Activated CD8-positive, alpha-beta memory T cell treated with anti-CD3 and anti-CD28 coated beads, Interleukin-2, amount 10 ng/mL, durations not matched to agents 7 days and 5 days (primary cell): ENCODE data around the gene SIRPB1. TPM values are rescaled to one million over a fixed set of nuclear protein-coding genes. Genes with fewer than 3 reads are reported as not detected.

Experiments used
- ATAC-seq: fragments of 150-1000 bp; cut with Tn5 transposase; one replicate; pipeline ENCODE4 v1.10.0; 2021; ENCODE audit warnings: moderate library complexity
- CTCF ChIA-PET: fragments of 350-600 bp; sonication (Branson Sonifier 250); formaldehyde crosslinking; loops from one replicate; lab custom pipeline; 2021; ENCODE audit warnings: antibody characterized with exemption; lab: Charles Lee
- DNase-seq: peaks from one replicate; pipeline ENCODE4 v3.0.0-alpha.2; 2020
- H3K27ac Mint-ChIP-seq: one replicate; pipeline ENCODE4 v1.8.0; 2021; ENCODE audit warnings: mild to moderate bottlenecking, mixed read lengths
- H3K27me3 Mint-ChIP-seq: one replicate; pipeline ENCODE4 v1.8.0; 2021; ENCODE audit warnings: mixed read lengths
- H3K36me3 Mint-ChIP-seq: one replicate; pipeline ENCODE4 v1.8.0; 2021; ENCODE audit warnings: mild to moderate bottlenecking, mixed read lengths
- H3K4me1 Mint-ChIP-seq: one replicate; pipeline ENCODE4 v1.8.0; 2021; ENCODE audit warnings: mixed read lengths
- H3K4me3 Mint-ChIP-seq: one replicate; pipeline ENCODE4 v1.8.0; 2021; ENCODE audit warnings: mild to moderate bottlenecking, moderate library complexity, mixed read lengths
- H3K9me3 Mint-ChIP-seq: one replicate; pipeline ENCODE4 v1.8.0; 2022; ENCODE audit warnings: low read depth, mixed read lengths
- total RNA-seq, 2 experiments: library from RNA; stranded (reverse); gene quantifications; one replicate each; pipeline ENCODE4 v1.2.3, GENCODE V29; 2021

Gene SIRPB1
- 1 to 10 TPM; 6.0 to 8.3 TPM for total RNA-seq

DNA sequence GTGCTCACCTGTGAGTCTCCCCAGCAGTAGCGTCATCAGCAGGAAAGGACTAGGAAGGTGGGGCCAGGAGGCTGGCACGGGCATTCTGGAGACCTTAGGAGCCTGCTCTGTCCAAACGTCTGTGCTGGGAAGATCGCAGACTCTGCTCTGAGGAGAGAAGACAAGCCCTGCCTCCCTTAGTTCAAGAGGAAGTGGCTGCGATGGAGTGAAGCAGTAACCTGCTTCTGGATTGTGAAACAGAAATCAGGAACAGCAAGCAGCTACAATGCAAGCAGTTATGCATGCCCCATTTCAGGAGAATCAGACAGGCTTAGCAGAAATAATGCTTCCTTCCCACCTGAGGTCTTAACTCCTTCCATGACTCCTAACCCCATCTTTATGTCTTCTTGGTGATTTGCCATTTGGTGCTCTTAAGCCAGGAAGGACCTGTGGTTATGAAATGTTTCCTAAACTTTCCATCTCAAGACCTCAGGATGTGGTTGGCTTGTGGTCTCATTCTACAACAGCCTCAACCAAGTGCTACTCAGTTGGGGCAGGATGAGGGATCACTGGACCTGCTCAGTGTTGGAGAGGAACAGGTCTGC, at the start of gene SIRPB1:
Gene SIRPB1, minus strand, starts transcription at position 149 of the 584 bp plus-strand sequence. Its CDS starts 65 bp downstream, at position 84.
- no peaks in the 10 kb centered on the region for H3K27me3 Mint-ChIP-seq
- peaks cover 52% of the 10 kb centered on the region for H3K4me1 Mint-ChIP-seq
- DNase-seq (peak; percentile 66), ATAC-seq (peak; percentile 67)
- CTCF ChIA-PET: no interaction called here
- peaks cover 5% of the 10 kb centered on the region for H3K9me3 Mint-ChIP-seq
- H3K4me3 Mint-ChIP-seq: no peak within 1 kb of the TSS
- H3K27ac Mint-ChIP-seq: peak within 1 kb of the TSS; percentile 41
- H3K36me3 Mint-ChIP-seq: peaks cover 33% of the 10 kb centered on the region

DNA sequence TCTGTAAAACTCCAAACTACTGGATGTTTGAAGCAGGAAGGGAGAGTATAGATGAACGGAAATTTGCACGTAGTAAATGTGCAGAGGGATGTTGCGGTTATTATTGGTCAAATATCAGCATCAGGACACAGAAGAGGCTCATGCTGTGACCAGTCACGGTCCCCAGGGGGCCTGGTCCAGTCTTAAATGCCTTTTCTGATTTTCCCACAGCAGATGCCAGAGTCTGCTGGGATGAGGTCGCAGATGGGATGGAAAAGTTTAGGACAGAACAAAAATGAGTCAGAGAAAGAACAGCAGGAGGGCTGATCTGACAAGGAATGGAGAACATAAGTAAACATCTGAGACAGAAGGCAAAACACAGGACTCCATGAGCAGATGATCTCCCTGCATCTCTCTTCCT, 49.5 kb upstream of the SIRPB1 start:
- ATAC-seq (no peak), DNase-seq (no peak)
- Mint-ChIP-seq H3K27ac (no peak overlapping the region), H3K4me1 (peaks cover 86% of the 10 kb centered on the region), H3K4me3 (no peak overlapping the region), H3K27me3 (no peaks in the 10 kb centered on the region), H3K9me3 (peaks cover 6% of the 10 kb centered on the region), H3K36me3 (peaks cover 28% of the 10 kb centered on the region)
- CTCF ChIA-PET: interaction anchor here (1.4 kb wide), 1 partner anchor 13 kb away, joined by 5 read pairs; no protein-coding TSS in a partner anchor

DNA sequence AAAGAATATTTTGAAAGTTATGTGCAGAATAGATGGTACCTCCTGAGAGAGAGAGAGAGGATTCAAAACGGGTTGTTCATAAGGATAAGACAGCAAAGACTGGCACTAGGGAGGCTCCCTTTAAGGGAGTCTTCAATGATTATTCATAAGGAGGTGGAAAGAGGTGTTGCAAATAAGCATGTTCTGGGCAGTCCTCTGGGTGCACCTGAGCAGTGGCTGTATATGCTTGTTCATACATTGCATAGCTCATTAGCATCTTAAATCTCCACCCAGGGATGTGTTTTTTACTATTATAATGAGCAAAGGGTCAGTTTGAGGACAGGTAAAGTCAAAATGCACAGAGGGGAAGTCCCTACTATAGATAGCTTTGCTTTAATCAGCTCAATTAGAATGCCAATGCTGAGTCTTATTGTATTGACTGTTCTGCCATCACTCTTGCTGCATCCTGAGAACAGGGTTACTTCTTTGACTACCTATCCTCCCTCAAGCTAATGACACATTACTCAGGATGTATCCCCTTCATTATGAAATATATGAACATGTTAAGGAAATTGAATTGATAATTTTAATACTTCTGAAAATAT, 47.8 kb upstream of the SIRPB1 start:
- peaks cover 6% of the 10 kb centered on the region for H3K9me3 Mint-ChIP-seq
- ATAC-seq: no peak
- CTCF ChIA-PET: no interaction called here

DNA sequence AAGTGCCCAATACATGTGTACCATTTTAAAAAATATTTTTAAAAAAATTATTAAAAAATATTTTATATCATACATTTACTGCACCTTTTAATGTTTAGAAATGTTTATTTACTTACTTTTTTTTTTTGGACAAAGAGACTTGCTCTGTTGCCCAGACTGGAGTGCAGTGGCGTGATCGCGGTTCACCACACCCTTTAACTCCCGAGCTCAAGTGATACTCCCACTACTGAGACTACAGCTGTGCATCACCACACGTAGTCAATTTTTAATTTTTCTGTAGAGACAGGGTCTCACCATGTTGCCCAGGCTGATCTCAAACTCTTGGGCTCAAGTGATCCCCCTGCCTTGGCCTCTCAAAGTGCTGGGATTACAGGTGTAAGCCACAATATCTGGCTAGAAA, 47.0 kb upstream of the SIRPB1 start:
- DNase-seq (peak; percentile 73), ATAC-seq (no peak)
- Mint-ChIP-seq H3K4me1 (peaks cover 85% of the 10 kb centered on the region), H3K27me3 (no peaks in the 10 kb centered on the region), H3K4me3 (no peak overlapping the region), H3K27ac (peak overlapping the region; percentile 76), H3K36me3 (peaks cover 28% of the 10 kb centered on the region), H3K9me3 (peaks cover 6% of the 10 kb centered on the region)
- CTCF ChIA-PET: interaction anchor here (1.1 to 3.1 kb wide), 2 partner anchors 10 to 68 kb away, joined by 3 to 10 read pairs; no protein-coding TSS in a partner anchor

More for the DNA sequence above, 47.8 kb upstream of the SIRPB1 start:
- H3K27me3 Mint-ChIP-seq: no peaks in the 10 kb centered on the region
- no peak overlapping the region for H3K4me3 Mint-ChIP-seq
- no peak for DNase-seq
- peaks cover 32% of the 10 kb centered on the region for H3K36me3 Mint-ChIP-seq
- peaks cover 85% of the 10 kb centered on the region for H3K4me1 Mint-ChIP-seq
- H3K27ac Mint-ChIP-seq: peak overlapping the region; percentile 76

DNA sequence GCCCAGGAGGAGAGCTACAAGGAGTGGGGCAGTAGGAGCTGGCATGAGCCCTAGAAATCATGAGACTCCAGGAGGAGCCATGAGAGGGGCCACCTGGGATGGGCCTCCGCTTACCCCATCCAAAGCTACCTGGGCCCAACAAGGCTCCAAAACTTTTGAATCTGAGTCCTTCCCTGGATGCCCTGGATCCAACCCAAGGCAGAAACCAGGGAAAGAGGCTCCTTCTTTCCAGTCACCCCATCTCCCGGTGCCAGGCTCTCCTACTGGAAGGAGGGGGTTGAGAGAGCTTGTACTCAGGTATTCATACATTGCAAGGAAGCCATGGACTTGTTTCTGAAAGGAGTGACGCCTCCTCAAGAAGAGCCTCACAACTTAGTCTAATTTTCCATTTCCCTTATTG, 45.5 kb upstream of the SIRPB1 start:
- Mint-ChIP-seq H3K27me3 (no peaks in the 10 kb centered on the region), H3K27ac (peak overlapping the region; percentile 85), H3K36me3 (peaks cover 16% of the 10 kb centered on the region), H3K4me3 (peak overlapping the region; percentile 38), H3K4me1 (peaks cover 86% of the 10 kb centered on the region), H3K9me3 (no peaks in the 10 kb centered on the region)
- CTCF ChIA-PET: interaction anchor here (0.8 to 3.1 kb wide), 9 partner anchors 9 to 112 kb away, joined by 3 to 10 read pairs (median 4); no protein-coding TSS in a partner anchor
- no peak for DNase-seq
- no peak for ATAC-seq

DNA sequence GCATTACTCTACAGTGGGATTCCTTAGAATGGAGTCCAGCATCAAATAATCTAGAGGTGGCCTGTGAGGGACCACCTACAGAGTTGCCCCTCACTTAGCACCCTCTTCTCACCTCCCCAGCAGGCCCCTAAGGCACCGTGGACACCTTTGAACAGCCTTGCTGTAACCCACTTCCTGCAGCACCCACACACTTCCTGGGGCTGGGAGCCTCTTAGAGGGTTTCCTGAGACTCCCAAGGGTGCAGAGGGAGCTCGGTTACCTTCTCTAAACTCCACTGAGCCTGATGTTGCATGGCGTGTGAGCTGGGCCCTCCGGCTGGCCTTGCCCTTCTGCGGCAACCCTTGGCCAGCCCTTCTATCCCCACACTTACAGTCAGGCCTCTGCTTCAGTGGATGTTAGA, 45.1 kb upstream of the SIRPB1 start:
- peak overlapping the region; percentile 85 for H3K27ac Mint-ChIP-seq
- H3K4me3 Mint-ChIP-seq: peak overlapping the region; percentile 38
- H3K36me3 Mint-ChIP-seq: peaks cover 16% of the 10 kb centered on the region
- H3K9me3 Mint-ChIP-seq: no peaks in the 10 kb centered on the region
- peak; percentile 62 for ATAC-seq
- peak; percentile 82 for DNase-seq
- peaks cover 89% of the 10 kb centered on the region for H3K4me1 Mint-ChIP-seq
- CTCF ChIA-PET: interaction anchor here (0.6 to 3.1 kb wide), 10 partner anchors 10 to 861 kb away, joined by 3 to 10 read pairs (median 4); no protein-coding TSS in a partner anchor
- H3K27me3 Mint-ChIP-seq: no peaks in the 10 kb centered on the region

DNA sequence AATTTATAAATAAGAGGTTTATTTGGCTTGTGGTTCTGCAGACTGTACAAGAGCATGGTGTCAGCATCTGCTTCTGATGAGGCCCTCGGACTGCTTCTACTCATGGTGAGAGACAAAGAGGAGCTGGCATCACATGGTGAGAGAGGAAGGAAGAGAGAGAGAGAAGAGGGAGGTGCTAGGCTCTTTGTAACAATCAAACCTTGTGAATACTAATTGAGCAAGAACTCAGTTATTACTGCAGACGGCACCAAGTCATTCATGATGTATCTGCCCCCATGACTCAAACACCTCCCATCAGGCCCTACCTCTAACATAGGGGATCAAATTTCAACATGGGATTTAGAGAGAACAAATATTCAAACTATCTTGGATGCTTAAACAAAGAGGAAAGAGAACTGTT, 44.1 kb upstream of the SIRPB1 start:
- DNase-seq (no peak), ATAC-seq (peak; percentile 9)
- Mint-ChIP-seq H3K4me3 (no peak overlapping the region), H3K27ac (peak overlapping the region; percentile 85), H3K36me3 (peaks cover 15% of the 10 kb centered on the region), H3K27me3 (no peaks in the 10 kb centered on the region), H3K9me3 (no peaks in the 10 kb centered on the region), H3K4me1 (peaks cover 94% of the 10 kb centered on the region)
- CTCF ChIA-PET: interaction anchor here (1.3 to 3.1 kb wide), 2 partner anchors 68 to 70 kb away, joined by 3 to 10 read pairs; no protein-coding TSS in a partner anchor

DNA sequence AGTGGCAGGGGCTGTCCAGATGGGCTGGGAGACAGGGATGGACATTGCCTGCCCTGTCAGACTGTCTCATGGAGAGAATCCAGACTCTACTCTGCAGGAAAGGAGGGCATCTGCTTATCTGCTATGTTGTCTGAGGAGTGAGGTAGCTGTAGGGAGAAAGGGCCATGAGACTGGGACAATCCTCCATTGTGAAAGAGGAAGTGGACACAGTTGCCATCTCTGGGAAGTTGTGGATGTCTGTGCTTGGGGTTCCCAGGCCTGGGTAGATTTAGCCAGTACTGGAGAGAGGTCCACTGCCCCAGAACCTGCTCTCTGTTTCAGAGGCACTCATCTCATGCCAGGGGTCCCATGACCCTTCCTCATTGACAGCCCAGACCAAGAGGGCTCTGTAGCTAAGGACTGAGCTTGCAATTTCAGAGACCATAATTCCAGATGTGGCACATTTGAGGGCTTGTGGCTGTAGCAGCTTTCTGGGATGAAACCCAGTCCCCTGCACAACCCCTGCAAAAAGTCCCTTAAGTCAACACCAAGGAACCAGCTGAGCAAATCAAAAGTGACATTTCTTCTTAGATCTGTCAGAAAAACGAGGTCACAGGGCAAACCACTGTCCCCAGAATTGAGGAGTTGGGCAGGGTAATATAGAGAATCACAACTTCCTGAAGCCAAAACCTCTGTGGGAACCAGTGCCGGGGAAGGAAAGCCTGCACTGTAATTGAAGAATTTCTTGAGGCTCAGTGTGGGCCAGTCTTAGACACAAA, 41.9 kb upstream of the SIRPB1 start:
- peak overlapping the region; percentile 24 for H3K4me3 Mint-ChIP-seq
- H3K27ac Mint-ChIP-seq: peak overlapping the region; percentile 76
- ATAC-seq (no peak), DNase-seq (no peak)
- peaks cover 9% of the 10 kb centered on the region for H3K36me3 Mint-ChIP-seq
- CTCF ChIA-PET: interaction anchor here (0.6 to 1.4 kb wide), 3 partner anchors 15 to 300 kb away, joined by 3 to 4 read pairs (median 3); no protein-coding TSS in a partner anchor
- H3K9me3 Mint-ChIP-seq: no peaks in the 10 kb centered on the region
- H3K27me3 Mint-ChIP-seq: no peaks in the 10 kb centered on the region
- H3K4me1 Mint-ChIP-seq: peaks cover 93% of the 10 kb centered on the region

DNA sequence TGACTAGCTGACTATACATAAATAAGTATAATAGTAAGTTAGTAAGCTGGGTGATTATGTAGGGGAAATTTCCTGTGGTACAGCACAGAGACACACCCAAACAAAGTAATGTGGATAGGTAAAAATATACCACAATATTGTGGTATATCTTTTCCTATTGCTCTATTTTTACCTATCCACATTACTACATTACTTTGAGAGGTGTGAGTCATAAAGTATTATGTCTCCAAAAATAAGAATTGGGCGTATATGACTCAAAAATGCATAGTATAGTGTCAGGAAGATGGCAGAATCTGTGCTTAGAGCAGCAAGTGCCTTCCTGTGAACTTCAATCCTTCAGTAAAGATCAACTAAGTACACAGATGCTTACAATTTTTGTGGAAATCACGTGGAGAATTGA, 40.4 kb upstream of the SIRPB1 start:
- DNase-seq (no peak), ATAC-seq (peak; percentile 50)
- Mint-ChIP-seq H3K4me3 (no peak overlapping the region), H3K36me3 (peaks cover 16% of the 10 kb centered on the region), H3K27ac (peak overlapping the region; percentile 84), H3K9me3 (no peaks in the 10 kb centered on the region), H3K4me1 (peaks cover 87% of the 10 kb centered on the region), H3K27me3 (no peaks in the 10 kb centered on the region)
- CTCF ChIA-PET: interaction anchor here (1.3 to 1.8 kb wide), 4 partner anchors 11 to 117 kb away, joined by 4 to 6 read pairs (median 4); no protein-coding TSS in a partner anchor

DNA sequence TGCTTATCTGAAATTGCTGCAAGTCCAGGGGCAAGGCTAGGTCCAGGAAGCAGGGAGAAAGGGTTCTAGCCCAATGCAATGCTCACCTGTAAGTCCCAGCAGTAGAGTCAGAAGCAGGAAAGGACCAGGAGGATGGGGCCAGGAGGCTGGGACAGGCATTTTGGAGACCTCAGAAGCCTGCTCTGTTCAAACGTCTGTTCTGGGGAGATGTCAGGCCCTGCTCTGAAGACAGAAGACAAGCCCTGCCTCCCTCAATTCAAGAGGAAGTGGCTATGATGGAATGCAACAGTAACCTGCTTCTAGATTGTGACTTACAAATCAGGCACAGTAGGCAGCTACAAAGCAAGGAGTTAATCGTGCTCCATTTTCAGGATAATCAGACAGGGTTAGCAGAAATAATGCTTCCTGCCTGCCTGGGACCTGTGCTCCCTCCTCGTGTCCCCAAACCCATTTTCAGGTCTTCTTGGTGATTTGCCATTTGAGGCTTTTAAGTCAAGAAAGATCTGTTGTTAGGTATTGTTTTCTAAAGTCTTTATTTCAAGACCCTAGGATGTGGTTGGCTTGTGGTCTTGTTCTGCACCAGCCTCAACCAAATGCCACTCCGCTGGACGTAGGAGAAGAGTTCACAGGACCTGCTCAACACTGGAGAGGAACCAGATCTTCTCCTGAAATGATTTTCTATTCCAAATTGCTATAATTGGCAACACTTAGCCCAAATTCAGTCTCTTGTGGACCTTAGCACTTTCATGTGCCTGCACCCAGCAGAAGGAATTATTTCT, 37.9 kb upstream of the SIRPB1 start, which contains the start of gene SIRPG:
Gene SIRPG, minus strand, starts transcription at position 224 of the 779 bp plus-strand sequence. Its CDS starts 65 bp downstream, at position 159.
- ATAC-seq (peak; percentile 65), DNase-seq (peak; percentile 80)
- Mint-ChIP-seq H3K4me3 (peak within 1 kb of the TSS; percentile 93), H3K27ac (peak within 1 kb of the TSS; percentile 98), H3K9me3 (peaks cover 6% of the 10 kb centered on the region), H3K27me3 (no peaks in the 10 kb centered on the region), H3K36me3 (peaks cover 38% of the 10 kb centered on the region), H3K4me1 (peaks cover 88% of the 10 kb centered on the region)
- CTCF ChIA-PET: no interaction called here

DNA sequence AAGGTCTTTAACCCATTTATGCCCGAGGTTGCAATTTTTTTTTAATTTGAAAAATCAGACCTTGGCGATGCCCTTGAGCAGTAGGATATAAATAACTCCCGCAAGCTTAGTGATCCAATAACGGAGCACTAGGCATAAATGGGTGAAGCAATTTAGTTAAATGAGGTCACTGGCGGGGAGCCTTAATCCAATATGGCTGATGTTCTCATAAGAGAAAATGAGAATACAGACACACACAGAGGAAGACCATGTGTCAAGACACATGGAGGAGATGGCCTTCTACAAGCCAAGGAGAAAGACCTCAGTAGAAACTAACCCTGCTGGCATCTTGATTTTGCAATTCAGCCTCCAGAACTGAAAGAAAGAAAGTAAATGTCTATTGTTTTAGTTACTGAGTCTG, 37.0 kb upstream of the SIRPB1 start:
- Mint-ChIP-seq H3K9me3 (peaks cover 6% of the 10 kb centered on the region), H3K4me3 (peak overlapping the region; percentile 93), H3K27ac (peak overlapping the region; percentile 98), H3K27me3 (no peaks in the 10 kb centered on the region), H3K4me1 (peaks cover 87% of the 10 kb centered on the region), H3K36me3 (peaks cover 37% of the 10 kb centered on the region)
- CTCF ChIA-PET: interaction anchor here (1.0 to 1.2 kb wide), 3 partner anchors 10 to 39 kb away, joined by 3 to 5 read pairs (median 3); no protein-coding TSS in a partner anchor
- DNase-seq (no peak), ATAC-seq (peak; percentile 34)

DNA sequence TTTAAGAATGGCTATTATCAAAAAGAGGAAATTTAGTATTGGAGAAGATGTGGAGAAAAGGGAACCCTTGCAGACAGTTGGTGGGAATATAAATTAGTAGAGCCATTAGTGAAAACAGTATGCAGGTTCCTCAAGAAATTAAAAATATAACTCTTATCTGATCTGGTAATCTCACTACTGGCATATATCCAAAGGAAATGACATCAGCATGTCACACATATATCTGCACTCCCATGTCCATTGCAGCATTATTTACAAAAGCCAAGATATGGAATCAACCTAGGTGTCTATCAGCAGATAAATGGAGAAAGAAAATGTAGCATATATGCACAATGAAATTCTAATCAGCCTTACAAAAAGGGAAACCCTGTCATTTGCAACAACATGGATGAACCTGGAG, 35.2 kb upstream of the SIRPB1 start:
- peak; percentile 8 for DNase-seq
- ATAC-seq: no peak
- Mint-ChIP-seq H3K9me3 (peaks cover 6% of the 10 kb centered on the region), H3K27me3 (no peaks in the 10 kb centered on the region), H3K4me3 (peak overlapping the region; percentile 80), H3K36me3 (peaks cover 50% of the 10 kb centered on the region), H3K4me1 (peaks cover 88% of the 10 kb centered on the region), H3K27ac (peak overlapping the region; percentile 85)
- CTCF ChIA-PET: interaction anchor here (0.8 to 0.9 kb wide), 3 partner anchors 10 to 151 kb away, joined by 3 to 5 read pairs (median 3); no protein-coding TSS in a partner anchor
